ENCODE measurements around the gene ZBED1. TPM values are rescaled to one million over a fixed set of nuclear protein-coding genes. Genes with fewer than 3 reads are reported as not detected.
A peak's percentile ranks its signal among the peaks of the same experiment; 100 is the strongest.

Gene ZBED1
- total and polyA plus RNA-seq, 9 of the 15 experiments (the other 6 are each of a cell fraction or from before 2014, with no cell fraction given), result 0.61 to 27.6 (median 13.9) TPM

DNA sequence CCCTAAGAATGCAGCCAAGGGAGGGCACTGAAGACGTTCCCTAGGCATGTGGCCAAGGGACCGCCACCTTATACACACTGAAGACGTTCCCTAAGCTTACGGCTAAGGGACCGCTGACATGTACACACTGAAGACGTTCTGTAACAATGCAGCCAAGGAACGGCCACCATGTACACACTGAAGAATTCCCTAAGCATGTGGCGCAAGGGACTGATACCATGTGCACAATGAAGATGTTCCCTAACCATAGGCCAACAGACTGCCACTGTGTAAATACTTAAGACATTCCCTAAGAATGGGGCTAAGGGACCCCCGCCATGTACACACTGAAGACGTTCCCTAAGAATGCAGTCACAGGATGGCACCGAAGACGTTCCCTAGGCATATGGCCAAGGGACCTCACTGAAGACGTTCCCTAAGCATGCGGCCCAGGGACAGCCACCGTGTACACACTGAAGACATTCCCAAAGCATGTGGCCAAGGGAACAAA, 36.1 kb downstream of the ZBED1 start (continued):
- TF ChIP-seq, protein P1, sequence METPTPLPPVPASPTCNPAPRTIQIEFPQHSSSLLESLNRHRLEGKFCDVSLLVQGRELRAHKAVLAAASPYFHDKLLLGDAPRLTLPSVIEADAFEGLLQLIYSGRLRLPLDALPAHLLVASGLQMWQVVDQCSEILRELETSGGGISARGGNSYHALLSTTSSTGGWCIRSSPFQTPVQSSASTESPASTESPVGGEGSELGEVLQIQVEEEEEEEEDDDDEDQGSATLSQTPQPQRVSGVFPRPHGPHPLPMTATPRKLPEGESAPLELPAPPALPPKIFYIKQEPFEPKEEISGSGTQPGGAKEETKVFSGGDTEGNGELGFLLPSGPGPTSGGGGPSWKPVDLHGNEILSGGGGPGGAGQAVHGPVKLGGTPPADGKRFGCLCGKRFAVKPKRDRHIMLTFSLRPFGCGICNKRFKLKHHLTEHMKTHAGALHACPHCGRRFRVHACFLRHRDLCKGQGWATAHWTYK (CRISPR knock-in tag; IDR thresholded peaks at IDR 0.05), result 0 out of 2 replicates have a peak, but pooled peaks have one; percentile 24
- no peak for TF ChIP-seq SIRT6 (IDR thresholded peaks at IDR 0.05; ENCODE audit: low read depth, low read length)
- TF ChIP-seq E2F8 (IDR thresholded peaks at IDR 0.05; ENCODE audit: low read depth, partially characterized antibody), result no peak
- peak; percentile 40 for TF ChIP-seq TAF9B (IDR thresholded peaks at IDR 0.05; ENCODE audit: partially characterized antibody)
- TF ChIP-seq CEBPG (CRISPR knock-in tag; IDR thresholded peaks at IDR 0.05), result peak; percentile 63
- TF ChIP-seq CEBPG (tag; conservative IDR thresholded peaks at IDR 0.05 in 1 of 2, IDR thresholded peaks at IDR 0.05 in 1 of 2), result 0 out of 4 replicates have a peak, but pooled peaks of 1 of the 2 experiments have one; percentile 53
- TF ChIP-seq ZBTB12 (CRISPR knock-in tag; IDR thresholded peaks at IDR 0.05), result no peak
- TF ChIP-seq HOXB6 (CRISPR knock-in tag; IDR thresholded peaks at IDR 0.05; ENCODE audit: borderline replicate concordance), result no peak
- peak; percentile 53; the same call in 1 of the 2 replicates for TF ChIP-seq MECOM (CRISPR knock-in tag; IDR thresholded peaks at IDR 0.05)
- TF ChIP-seq POU5F1 (IDR thresholded peaks at IDR 0.05; ENCODE audit: borderline replicate concordance, low read depth, low read length, partially characterized antibody), result no peak
